ENCODE data around the gene EEF1A1.

GRCh38 chr6:73565767-73566485 lies 45.1 kb upstream of the EEF1A1 start:
- TF ChIP-seq CTCF (IDR thresholded peaks at IDR 0.05): no peak
- no peak for TF ChIP-seq POLR2A (IDR thresholded peaks at IDR 0.05)

All from breast epithelium (tissue), 3 donors.